Activated gamma-delta T cell (primary cell): ENCODE measurements around the gene KLHDC7B.
"Not testable (repeated sequence)": the region's sequence is repeated elsewhere in the genome, so short reads cannot be mapped to it uniquely, and the experiment has no call there.

ENCODE experiments used
- DNase-seq: peaks from one replicate; lab custom pipeline; 2025; lab: John Stamatoyannopoulos, UW

The KLHDC7B gene

DNA sequence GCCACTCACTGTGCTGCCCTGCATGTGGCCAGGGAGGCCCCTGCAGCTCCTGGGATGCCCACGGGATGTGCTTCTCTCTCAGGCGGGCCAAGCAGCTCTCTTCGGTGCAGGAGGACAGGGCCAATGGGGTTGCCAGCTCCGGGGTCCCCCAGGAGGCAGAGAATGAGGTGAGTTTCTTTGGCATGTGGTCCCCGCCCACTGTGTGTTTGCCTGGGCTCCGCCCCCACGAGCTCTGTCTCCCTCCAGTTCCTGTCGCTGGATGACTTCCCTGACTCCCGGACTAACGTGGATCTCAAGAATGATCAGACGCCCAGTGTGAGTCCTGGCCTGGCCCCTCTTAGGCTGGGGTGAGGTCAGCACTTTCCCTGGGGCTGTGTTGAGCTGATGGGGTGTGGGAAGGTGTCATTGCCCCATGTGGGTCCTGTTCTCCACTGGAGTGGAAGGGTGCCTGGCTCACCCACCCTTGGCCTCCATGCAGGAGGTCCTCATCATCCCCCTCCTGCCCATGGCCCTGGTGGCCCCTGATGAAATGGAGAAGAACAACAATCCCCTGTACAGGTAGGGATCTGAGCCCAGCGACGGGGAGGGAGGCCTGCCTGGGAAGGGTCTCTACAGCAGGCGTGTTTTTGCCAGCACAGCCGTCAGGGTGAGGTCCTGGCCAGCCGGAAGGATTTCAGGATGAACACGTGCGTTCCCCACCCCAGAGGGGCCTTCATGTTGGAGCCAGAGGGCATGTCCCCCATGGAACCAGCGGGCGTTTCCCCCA, 28.0 kb upstream of the KLHDC7B start:
- DNase-seq: no peak

DNA sequence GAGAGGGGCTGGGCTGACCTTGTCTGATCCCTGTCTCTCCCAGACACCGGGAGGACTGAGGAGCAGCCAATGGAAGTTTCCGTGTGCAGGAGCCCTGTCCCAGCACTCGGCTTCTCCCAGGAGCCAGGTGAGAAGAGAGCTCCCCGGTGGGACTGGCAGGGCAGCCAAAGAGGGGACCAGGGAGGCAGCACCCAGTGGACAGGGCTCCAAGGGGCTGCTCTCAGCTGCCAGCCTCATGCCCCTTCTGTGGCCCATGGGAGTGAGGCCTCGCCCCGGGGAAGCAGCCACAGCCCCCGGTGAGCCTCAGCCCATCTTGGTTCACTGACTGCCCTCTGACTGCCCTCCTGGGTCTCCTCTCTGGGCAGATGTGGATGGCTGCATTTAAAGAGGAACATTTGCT, 27.1 kb upstream of the KLHDC7B start:
- no peak for DNase-seq

DNA sequence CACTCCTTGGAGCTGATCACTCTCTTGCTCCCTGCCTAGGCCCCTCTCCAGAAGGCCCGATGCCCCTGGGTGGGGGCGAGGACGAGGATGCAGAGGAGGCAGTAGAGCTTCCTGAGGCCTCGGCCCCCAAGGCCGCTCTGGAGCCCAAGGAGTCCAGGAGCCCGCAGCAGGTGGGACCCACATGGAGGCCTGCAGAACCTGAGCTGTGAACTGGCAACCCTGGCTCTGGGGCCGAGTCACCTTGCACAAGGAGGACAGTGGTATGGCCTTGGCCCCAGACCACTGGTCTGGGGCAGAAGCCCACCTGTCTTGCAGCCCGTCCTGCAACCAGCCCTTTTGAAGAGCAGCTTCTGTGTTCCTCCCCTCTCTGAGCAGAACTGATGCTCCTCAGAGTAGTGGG, 26.5 kb upstream of the KLHDC7B start:
- no peak for DNase-seq

DNA sequence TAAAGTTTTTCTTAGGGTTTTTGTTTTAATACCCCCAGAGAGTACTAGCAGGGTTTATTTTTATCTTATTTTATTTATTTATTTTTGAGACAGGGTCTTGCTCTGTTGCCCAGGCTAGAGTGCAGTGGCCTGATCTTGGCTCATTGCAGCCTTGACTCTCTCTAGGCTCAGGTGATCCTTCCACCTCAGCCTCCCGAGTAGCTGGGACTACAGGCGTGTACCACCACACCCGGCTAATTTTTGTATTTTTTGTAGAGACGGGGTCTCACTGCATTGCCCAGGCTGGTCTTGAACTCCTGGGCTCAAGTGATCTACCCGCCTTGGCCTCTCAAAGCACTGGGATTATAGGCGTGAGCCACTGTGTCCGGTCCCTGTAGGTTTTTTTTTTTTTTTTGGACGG, 25.5 kb upstream of the KLHDC7B start:
- DNase-seq: not testable (repeated sequence)

DNA sequence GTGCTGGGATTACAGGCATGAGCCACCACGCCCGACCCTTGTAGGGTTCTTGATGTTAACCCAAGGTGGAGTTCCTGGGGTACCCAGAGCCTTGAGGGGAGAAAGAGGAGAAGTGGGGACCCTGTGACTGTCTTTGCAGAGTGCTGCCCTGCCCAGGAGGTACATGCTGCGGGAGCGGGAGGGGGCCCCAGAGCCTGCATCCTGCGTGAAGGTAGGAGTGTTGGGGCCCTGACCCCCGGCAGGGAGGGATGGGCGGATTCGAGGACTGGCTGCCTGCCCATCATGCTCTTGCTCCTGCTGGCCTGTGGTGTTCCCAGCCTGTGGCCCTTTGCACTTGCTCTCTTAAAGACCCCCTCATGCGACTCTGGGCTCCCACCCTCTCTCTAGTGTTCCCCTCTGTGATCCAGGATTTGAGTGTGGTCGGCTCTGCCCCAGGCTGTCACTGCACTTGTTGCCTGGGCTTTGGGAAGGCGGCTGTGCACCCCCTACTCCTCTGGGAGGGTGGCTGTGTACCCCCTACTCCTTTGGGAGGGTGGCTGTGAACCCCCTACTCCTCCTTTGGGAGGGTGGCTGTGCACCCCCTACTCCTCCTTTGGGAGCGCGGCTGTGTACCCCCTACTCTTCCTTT, 24.8 kb upstream of the KLHDC7B start:
- no peak for DNase-seq

DNA sequence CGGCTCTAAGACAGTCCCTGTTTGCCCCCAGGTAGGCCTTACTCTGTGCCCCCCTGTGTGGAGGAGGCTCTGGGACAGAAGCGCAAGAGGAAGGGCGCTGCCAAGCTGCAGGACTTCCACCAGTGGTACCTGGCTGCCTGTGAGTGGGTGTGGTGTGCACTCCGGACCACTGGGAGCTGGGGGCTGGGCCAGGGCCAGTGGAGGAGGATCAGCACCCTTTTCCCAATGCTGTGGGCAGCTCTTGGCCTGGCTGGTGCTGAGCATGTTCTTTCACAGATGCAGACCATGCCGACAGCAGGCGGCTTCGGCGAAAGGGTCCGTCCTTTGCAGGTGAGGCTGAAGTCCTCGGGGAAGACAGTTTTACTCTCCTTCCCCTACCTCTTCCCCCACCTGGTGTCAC, 24.0 kb upstream of the KLHDC7B start:
- no peak for DNase-seq

DNA sequence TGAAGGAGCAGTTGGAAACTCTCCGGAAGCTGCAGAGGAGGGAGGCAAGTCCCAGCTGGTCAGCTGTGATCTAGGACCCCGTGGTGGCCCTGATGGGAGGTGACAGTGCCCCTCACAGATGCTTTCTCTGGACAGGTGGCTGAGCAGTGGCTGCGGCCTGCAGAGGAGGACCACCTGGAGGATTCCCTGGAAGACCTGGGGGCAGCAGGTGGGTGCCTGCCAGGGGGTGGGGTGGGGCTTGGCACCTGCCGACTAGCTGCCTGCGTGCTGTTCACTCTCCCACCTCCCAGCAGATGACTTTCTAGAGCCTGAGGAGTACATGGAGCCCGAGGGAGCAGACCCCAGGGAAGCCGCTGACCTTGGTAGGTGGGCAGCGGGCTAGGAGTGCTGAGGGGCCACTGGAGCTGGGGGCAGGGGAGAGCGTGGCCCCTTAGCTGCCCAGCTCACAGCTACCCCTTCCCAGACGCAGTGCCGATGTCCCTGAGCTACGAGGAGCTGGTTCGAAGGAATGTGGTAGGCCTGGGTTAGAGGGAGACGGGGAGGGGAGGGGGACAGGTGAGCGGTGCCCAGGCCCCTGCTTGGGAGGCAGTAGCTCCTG, 23.4 kb upstream of the KLHDC7B start:
- no peak for DNase-seq

DNA sequence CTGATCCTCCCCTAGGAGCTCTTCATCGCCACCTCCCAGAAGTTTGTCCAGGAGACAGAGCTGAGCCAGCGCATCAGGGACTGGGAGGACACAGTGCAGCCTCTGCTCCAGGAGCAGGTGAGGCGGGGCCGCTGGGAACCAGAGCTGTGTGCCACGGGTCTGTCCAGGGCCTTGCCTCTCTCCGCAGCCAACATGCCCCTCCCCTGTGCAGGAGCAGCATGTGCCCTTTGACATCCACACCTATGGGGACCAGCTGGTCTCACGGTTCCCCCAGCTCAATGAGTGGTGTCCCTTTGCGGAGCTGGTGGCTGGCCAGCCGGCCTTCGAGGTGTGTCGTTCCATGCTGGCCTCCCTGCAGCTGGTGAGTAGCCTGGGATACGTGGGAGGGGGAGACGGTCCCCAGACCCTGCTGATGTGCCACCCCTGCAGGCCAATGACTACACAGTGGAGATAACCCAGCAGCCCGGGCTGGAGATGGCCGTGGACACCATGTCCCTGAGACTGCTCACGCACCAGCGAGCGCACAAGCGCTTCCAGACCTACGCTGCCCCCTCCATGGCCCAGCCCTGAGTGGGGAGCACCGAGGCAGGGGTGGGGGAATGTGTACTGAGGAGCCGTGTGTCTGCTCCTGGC, 22.8 kb upstream of the KLHDC7B start:
- no peak for DNase-seq

DNA sequence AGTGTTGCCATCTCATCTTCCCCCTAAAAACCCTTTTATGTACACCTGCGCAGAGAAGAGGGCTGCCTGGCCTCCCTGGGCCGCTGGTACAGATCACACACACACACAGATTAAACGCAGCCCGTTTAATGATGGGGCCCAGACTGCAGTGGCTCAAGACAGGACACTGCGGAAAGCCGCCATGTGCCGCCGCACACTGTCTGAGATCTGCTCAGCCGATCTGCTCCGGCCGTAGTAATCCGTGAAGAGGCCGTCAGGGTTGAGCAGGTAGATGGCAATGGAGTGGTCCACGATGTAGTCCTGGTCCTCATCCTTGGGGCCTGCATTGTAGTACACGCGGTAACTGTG, 22.3 kb upstream of the KLHDC7B start:
- no peak for DNase-seq

DNA sequence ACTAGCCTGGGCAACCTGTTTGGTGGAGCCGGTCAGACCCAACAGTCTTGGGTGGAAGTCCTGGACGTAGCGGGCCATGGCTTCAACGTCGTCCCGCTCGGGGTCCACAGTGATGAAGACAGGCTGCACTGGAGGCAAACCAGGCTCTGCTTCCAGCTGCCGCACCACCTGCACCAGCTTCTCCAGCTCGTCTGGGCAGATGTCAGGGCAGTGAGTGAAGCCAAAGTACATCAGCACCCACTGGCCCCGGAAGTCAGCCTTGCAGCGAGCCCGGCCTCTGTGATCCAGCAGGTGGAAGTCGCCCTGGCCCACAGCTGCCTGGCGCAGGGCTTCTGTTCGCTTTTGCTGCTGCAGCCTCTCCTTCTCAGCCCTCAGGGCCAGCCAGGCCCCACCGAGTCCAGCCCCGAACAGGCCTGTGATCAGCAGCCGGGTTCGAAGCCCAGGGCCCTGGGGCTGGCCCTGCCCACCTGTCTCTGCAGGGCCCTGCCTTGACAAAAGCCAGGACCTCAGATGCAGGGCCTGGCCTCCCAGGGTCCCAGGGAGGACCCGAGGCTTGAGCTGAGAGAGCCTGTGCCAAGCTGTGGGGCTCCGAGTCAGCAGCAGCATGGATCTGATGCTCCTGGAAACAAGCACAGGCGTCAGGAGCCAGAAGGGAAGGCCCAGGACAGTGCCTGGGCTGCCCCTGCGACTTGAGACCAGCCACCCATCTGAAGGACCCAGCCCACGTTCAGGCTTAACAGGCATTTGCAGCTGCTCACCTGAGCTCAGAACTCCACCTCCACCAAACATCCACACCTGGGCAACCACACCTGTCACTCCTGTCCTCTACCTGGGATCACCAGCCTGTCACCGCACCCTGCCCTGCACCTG, 21.7 kb upstream of the KLHDC7B start:
- no peak for DNase-seq

DNA sequence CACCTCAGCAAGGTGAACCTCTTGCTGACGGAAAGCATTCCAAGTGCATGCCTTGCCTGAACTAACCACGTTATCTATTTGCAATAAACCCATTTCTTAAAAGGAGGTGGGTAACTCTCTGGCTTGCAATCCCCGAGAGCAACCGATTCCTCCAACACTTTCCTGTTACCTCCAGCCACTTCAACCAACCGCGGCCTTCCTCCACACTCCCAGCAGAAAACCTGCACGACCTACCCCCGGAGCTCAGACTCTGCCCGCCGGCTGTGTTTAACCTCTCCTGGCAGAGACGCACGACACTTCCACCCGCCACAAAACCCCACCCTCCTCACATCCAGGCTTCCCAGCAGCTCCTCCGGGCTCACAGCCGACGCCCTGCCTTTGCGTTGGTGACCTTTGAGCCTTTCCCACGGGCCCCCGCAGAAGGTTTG, 21.0 kb upstream of the KLHDC7B start:
- DNase-seq: no peak

DNA sequence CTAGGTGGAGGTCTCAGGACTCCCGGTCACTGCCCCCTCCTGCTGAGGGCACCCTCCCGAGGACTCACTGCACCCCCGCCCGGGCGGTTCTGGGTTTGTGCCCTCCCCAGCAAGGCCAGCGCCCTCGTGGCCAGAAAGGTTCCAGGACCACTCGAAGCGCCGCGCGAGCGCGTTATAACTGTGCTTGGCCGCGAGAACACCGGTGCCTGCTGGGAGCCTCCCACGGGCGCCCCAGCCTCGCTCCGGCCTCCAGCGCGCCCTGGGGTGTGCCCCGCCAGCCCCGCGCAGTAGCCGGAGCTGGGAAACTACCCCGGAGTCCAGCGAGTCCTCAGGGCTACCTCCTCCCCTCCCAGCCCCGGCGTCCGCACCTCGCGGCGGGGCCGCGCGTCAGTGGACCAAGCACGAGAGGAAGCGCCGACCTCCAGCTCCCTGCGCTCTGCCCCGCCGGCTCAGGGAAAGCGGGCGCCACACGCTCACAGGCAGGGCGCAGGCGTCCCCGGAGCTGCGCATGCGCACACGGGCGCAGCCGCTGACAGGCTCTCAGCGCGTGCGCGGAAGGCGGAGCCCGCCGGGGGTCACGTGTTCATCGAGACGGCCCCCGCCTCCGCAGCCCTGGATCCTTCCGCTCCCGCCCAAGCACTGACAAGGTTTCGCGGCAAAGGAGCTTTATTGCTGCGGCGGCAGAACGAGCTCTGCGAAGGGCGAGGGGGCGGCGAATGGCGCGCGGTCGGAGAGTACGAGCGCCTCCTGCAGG, 20.4 kb upstream of the KLHDC7B start, which contains the start of gene SCO2:
SCO2 (minus strand) TSS at position 495 of the 754 bp plus-strand sequence. CDS start 1,187 bp downstream, outside the sequence.
- peak; percentile 95 for DNase-seq

DNA sequence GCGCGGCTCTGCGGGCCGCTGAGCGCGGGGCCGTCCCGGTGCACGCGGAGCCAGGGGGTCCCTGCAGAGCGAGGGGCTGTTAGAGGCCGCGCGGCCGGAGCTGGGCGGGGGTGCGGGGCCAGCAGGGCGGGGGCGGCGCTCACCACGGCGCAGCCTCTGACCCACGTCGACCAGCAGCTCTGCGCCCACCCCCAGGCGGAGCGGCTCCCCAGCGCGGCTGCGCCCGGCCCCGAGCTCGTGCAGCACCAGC, 19.9 kb upstream of the KLHDC7B start:
- DNase-seq: no peak

DNA sequence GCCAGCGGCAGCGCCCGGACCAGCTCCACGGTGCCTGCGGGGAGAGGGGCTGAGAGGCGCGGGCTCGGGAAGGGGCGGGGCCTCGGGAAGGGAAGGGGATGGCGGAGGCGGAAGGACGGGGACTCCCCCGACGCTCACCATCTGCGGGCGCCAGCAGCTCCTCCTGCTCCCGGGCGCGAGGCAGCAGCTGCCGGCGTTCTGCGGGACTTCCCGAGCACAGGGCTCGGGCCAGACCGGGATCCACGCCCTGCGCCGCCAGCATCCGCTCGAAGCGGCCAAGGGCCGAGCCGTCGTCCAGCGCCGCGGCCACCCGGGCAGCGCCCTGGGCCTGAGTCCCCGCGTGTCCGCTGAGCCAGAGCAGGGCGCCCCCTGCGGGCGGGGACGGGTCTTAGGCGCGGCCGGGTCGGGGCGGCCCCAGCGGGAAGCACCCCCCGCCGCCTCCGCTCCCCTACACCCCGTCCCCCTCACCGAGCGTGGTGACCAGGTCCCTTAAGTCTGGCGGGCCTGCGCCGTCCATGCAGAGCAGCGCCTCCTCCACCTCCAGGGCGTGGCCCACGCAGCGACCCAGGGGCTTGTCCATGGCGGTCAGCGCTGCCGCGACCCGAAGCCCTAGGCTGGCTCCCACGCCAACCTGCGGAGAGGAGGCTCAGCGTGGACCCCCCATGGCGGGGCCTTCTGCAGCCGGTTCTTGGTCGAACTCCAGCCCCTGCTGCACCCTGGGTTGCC, 19.4 kb upstream of the KLHDC7B start:
- DNase-seq: peak; percentile 73

DNA sequence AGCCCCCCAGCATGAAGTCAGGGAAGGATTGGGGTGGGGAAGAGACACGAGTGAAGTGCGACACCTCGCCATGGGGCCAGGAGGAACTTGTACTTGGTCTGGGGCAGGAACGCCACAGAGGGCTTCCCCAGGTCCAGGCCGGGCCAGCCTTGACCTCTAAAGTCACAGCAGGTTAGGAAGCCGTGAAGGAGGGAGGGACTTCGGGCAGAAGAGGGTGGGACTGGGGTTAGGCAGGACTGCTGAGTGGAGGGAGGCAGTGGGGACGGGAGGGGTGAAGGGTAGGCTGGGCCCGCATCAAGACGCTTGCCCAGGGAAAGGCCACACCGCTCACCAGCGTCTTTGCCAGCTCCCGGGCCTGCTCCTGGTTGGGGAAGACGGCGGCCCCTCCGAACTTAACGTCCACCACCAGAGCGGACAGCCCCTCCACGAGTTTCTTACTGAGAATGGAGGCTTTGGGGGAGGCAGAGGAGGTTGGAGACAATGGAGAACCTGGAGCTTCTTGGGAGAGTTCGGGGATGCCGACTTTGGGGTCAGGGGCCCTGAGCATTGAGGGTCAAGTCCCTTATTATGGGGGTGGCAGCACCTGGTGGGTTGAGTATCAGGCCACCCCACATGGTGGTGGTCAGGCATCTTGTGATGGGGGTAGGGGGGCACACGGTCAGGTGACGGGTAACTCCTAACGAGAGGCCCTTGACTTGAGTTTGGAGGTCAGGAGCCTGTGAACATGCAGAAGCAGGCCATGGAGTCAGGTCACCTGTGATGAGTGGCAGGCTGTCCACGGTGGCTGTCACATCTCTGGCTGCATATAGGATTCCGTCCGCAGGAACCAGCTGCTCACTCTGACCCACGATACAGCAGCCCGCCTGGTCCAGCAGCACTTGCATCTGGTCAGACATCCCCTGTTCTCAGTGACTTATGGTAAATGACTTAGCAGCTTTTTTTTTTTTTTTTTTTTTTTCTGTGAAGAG, 18.6 kb upstream of the KLHDC7B start:
- DNase-seq: no peak

DNA sequence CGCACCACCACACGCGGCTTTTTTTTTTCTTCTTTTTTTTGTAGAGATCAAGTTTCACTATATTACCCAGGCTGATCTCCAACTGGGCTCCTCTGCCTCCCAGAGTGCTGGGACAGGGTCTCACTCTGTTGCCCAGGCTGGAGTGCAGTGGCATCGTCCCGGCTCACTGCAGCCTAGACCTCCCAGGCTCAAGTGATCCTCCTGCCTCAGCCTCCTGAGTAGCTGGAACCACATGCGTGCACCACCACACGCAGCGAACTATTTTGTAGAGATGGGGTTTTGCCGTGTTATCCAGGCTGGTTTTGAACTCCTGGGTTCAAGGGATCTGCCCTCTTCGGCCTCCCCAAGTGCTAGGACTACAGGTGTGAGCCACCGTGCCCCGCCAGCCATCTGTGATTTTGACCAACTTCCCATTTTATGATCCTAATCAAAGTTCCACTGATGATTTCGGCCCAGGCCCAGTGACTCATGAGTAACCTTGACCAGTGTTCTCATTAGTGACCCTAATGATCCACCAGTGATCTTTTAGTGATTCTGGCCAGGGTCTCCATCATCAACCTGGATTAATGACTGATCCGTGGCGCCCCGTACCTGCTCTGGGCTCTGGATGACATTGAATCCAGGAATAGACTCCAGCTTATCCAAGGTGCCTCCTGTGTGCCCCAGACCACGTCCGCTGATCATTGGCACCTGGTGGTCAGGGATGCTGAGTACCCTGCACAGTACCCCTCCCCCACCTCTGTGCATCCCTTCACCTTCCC, 17.6 kb upstream of the KLHDC7B start:
- DNase-seq: no peak

DNA sequence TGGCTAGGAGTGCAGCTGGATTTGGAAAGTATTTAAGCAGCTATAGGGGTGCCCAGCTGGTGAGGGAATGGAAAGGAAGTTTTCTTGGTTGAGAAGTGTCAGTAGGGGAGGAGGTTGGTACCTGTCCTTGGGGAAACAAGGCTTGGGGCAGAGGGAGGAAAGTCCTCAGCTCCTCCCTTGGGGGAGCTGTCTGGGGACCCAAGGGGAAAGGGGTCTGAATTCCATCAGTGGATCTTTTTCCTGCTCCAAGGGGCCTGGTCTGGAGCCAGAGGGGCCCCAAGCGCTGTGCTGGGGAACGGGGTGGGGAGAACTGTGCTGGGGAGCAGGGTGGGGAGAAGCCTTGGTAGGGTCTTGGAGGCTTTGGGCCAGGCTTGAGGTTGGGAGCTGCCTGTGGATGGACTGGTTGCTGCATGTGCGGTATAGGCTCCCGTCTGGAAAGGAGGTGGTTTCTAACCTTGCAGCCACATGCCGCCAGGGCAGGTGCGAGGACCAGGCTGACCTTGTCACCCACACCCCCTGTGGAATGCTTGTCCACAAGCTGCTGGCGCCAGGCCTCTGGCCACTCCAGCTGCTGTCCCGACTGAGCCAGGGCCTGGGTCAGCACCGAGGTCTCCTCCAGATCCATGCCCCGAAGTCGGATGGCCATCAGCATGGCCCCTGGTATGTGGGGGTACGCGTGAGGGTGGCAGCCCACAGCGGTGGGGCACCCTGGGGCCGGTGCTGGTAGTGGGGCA, 16.9 kb upstream of the KLHDC7B start:
- no peak for DNase-seq

DNA sequence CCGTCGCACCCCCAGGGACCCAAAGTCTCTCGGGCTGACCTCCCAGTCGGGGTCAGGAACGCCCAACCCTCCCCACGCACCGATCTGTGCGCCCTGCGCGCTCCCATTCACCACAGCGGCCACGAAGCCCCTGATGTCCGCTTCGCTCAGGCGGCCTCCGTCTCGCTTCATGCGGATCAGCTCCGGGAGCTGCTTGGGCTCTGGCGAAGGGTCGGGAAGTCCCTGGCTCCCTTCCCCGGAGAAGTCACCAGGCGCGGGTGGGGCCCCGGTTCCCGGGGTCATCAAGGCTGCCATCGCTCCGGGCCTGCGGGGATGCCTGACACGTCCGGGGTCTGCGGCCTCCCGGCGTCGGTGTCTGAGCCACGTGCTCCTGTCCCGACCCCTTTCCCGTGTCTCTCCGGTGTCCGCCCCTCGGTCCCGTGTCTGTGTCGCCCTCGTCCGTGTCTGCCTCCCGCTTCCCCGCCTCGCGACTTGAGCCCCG, 16.2 kb upstream of the KLHDC7B start:
- DNase-seq: no peak
